GM18505 (cell line): ENCODE data around the gene MOB2.

Experiments
- ATAC-seq: cut with Tn5 transposase; IDR thresholded peaks from one replicate; pipeline ENCODE4 v1.9.1; 2021; ENCODE audit not compliant: unreplicated experiment
- POLR2A ChIP-seq: IDR thresholded peaks from 4 replicates; pipeline ENCODE4 v1.6.1; 2011; ENCODE audit warnings: borderline replicate concordance; ENCODE audit not compliant: insufficient read depth, insufficient read length; ENCODE audit errors: extremely low read depth

MOB2 gene

GRCh38 chr11:1445741-1446445 lies 40.7 kb downstream of the MOB2 start:
- no peak for ATAC-seq
- no peak for TF ChIP-seq POLR2A

- no peak for TF ChIP-seq POLR2A
- no peak for ATAC-seq
Measured at GRCh38 chr11:1444823-1445422, 41.7 kb downstream of the MOB2 start.

- TF ChIP-seq POLR2A: no peak
- ATAC-seq: no peak
Measured at GRCh38 chr11:1444321-1444720, 42.3 kb downstream of the MOB2 start.

GRCh38 chr11:1443737-1444136 lies 42.8 kb downstream of the MOB2 start:
- no peak for ATAC-seq
- no peak for TF ChIP-seq POLR2A

GRCh38 chr11:1442807-1443366 lies 43.7 kb downstream of the MOB2 start:
- ATAC-seq: no peak
- no peak for TF ChIP-seq POLR2A

GRCh38 chr11:1442163-1442562 lies 44.4 kb downstream of the MOB2 start:
- ATAC-seq: no peak
- TF ChIP-seq POLR2A: no peak

- TF ChIP-seq POLR2A: no peak
- ATAC-seq: no peak
Measured at GRCh38 chr11:1440496-1440895, 46.1 kb downstream of the MOB2 start.

- no peak for ATAC-seq
- no peak for TF ChIP-seq POLR2A
Measured at GRCh38 chr11:1440066-1440465, 46.5 kb downstream of the MOB2 start.

GRCh38 chr11:1439341-1439740 lies 47.2 kb downstream of the MOB2 start:
- ATAC-seq: no peak
- no peak for TF ChIP-seq POLR2A

GRCh38 chr11:1438967-1439330 lies 47.6 kb downstream of the MOB2 start:
- ATAC-seq: no peak
- no peak for TF ChIP-seq POLR2A

GRCh38 chr11:1438261-1438966 lies 48.2 kb downstream of the MOB2 start:
- no peak for TF ChIP-seq POLR2A
- no peak for ATAC-seq

GRCh38 chr11:1437500-1437899 lies 49.1 kb downstream of the MOB2 start:
- ATAC-seq: no peak
- TF ChIP-seq POLR2A: no peak

- no peak for TF ChIP-seq POLR2A
- ATAC-seq: no peak
Measured at GRCh38 chr11:1436468-1437039, 50.0 kb downstream of the MOB2 start.
